Adrenal gland (tissue), 12 donors: ENCODE results near the gene PPFIA4. TPM values are rescaled to one million over a fixed set of nuclear protein-coding genes. Genes with fewer than 3 reads are reported as not detected.

Source experiments
- DNase-seq, 7 donors: peaks; one replicate each; pipeline ENCODE4 v3.0.0-alpha.2; 2019 to 2020
- H3K27ac ChIP-seq, 5 donors: fragments of 200-600 bp; sonication (generic) in 4 of 5; 1 replicate in 3 of 5; 2 replicates in 2 of 5; pipeline versions ENCODE4 v1.5.1 to v1.8.0; 2016 to 2020; ENCODE audit warnings: mild to moderate bottlenecking in 1 of 5
- H3K27me3 ChIP-seq: fragments of 200-600 bp; 2 replicates; pipeline ENCODE4 v1.8.0; 2021
- H3K36me3 ChIP-seq, 2 donors: fragments of 200-600 bp; replicated peaks in 1 of 2; 1 replicate in 1 of 2; 2 replicates in 1 of 2; pipeline versions ENCODE4 v1.5.1 to v1.8.0; 2018 to 2022
- H3K4me1 ChIP-seq, 2 donors: fragments of 200-600 bp; replicated peaks in 1 of 2; 1 replicate in 1 of 2; 2 replicates in 1 of 2; pipeline versions ENCODE4 v1.5.1 to v1.8.0; 2018 to 2021
- H3K4me3 ChIP-seq, 4 donors: fragments of 200-600 bp; sonication (generic) in 3 of 4; one replicate each; pipeline ENCODE4 v1.5.1; 2016 to 2018
- H3K9me3 ChIP-seq, 3 donors: fragments of 200-600 bp; sonication (generic) in 1 of 3; replicated peaks in 1 of 3; 1 replicate in 2 of 3; 2 replicates in 1 of 3; pipeline versions ENCODE4 v1.5.1 to v1.8.0; 2016 to 2021
- CTCF ChIP-seq, 6 experiments: fragments of 450-650 bp in 4 of 6; fragments of 200-600 bp in 2 of 6; sonication (generic) in 1 of 6; IDR thresholded peaks; 1 replicate in 5 of 6; 2 replicates in 1 of 6; pipeline versions ENCODE4 v1.5.1 to v1.8.0; 2016 to 2021; ENCODE audit warnings: antibody characterized with exemption in 6 of 6, mild to moderate bottlenecking in 2 of 6, moderate library complexity in 1 of 6
- POLR2A ChIP-seq, 2 donors: fragments of 450-650 bp; IDR thresholded peaks; one replicate each; pipeline ENCODE4 v1.6.1; 2017; ENCODE audit warnings: antibody characterized with exemption in 2 of 2, mild to moderate bottlenecking in 2 of 2, moderate library complexity in 1 of 2
- WGBS, 4 donors: extraction: QIAGEN DNeasy Blood & Tissue Kit in 2 of 4; methylation state at CpG; one replicate each; pipeline versions ENCODE4 v1.1.5 to v1.1.7; 2013 to 2017; 5-methylcytosine and 5-hydroxymethylcytosine counted together
- intact Hi-C, 2 donors: fragments of 100-400 bp; cut with DNase I; formaldehyde crosslinking; loops; one replicate each; pipeline versions ENCODE4 v1.14.1 to v1.15.0; 2022 to 2023
- polyA plus RNA-seq, 3 donors: library from polyadenylated mRNA; stranded (reverse); fragments of 200-250 nt in 2 of 3; fragments of 350-450 nt in 1 of 3; fragmentation: Illumina TruSeq in 1 of 3; extraction: RNeasy Lipid Tissue Mini Kit (QIAGEN cat#74804) in 1 of 3; gene quantifications; one replicate each; pipeline ENCODE4 v1.2.3, GENCODE V29; 2013 to 2014
- total RNA-seq, 9 donors: library from RNA; depleted of rRNA in 4 of 9; stranded (reverse); fragments of >200 nt in 4 of 9; fragments of 120-200 nt in 1 of 9; fragmentation: NEBNext Ultra II Directional in 1 of 9; extraction: Animal tissue kit (Norgen Biotek cat#: 25700) in 1 of 9; gene quantifications; one replicate each; pipeline versions ENCODE4 v1.1.0 to v1.2.4, GENCODE V29; 2013 to 2023
- donor health status: healthy with polysubstance abuse.
- donor health status: Bipolar disorder and iron deficiency.
- donor health status: DM: yes; HTN: yes; CAD: no.
- donor health status: DM: no; HTN: no; CAD: no.
- donor health status: DM: no; HTN: no; CAD: no.
- donor health status: DM: yes; HTN: yes; CAD: no.

The PPFIA4 gene
- total and polyA plus RNA-seq, 12 donors: 0.12 to 2.9 (median 0.48) TPM

- TF ChIP-seq POLR2A (IDR thresholded peaks at IDR 0.05) (no peak), CTCF (IDR thresholded peaks at IDR 0.05) (no peak)
- 64 to 92% (median 70%) methylated on average over 1 of the region's 1 CpG for WGBS, 4 donors
- Histone ChIP-seq H3K4me3 (no peak overlapping the region), H3K9me3 (peaks cover 0 to 9% (median 0%) of the 10 kb centered on the region in 3 donors), H3K27ac (no peak overlapping the region), H3K36me3 (no peaks in the 10 kb centered on the region), H3K27me3 (peaks cover 3% of the 10 kb centered on the region), H3K4me1 (no peaks in the 10 kb centered on the region)
- no peak for DNase-seq
- intact Hi-C loops: no loop called here
Measured at GRCh38 chr1:203097001-203097400, 70.7 kb downstream of the PPFIA4 start.

GRCh38 chr1:203098445-203098844 lies 72.2 kb downstream of the PPFIA4 start:
- DNase-seq: no peak
- 82 to 90% (median 86%) methylated on average over 1 of the region's 1 CpG for WGBS, 4 donors
- peaks cover 0 to 9% (median 0%) of the 10 kb centered on the region in 3 donors for H3K9me3 ChIP-seq

GRCh38 chr1:203098914-203099520 lies 72.7 kb downstream of the PPFIA4 start:
- H3K36me3 ChIP-seq: no peaks in the 10 kb centered on the region
- H3K9me3 ChIP-seq: peaks cover 0 to 9% (median 0%) of the 10 kb centered on the region in 3 donors
- no peak for DNase-seq
- no peak overlapping the region for H3K27ac ChIP-seq
- intact Hi-C loops: no loop called here
- no peak overlapping the region for H3K4me3 ChIP-seq
- TF ChIP-seq CTCF (IDR thresholded peaks at IDR 0.05) (no peak), POLR2A (IDR thresholded peaks at IDR 0.05) (no peak)
- peaks cover 3% of the 10 kb centered on the region for H3K27me3 ChIP-seq
- no peaks in the 10 kb centered on the region for H3K4me1 ChIP-seq
- 78 to 83% (median 81%) methylated on average over 8 of the region's 8 CpGs for WGBS, 4 donors

More at GRCh38 chr1:203098445-203098844, 72.2 kb downstream of the PPFIA4 start:
- Histone ChIP-seq H3K27me3 (peaks cover 3% of the 10 kb centered on the region), H3K36me3 (no peaks in the 10 kb centered on the region), H3K4me3 (no peak overlapping the region), H3K27ac (no peak overlapping the region), H3K4me1 (no peaks in the 10 kb centered on the region)
- intact Hi-C loops: no loop called here
- TF ChIP-seq CTCF (IDR thresholded peaks at IDR 0.05) (no peak), POLR2A (IDR thresholded peaks at IDR 0.05) (no peak)

GRCh38 chr1:203099805-203100515 lies 73.7 kb downstream of the PPFIA4 start:
- Histone ChIP-seq H3K9me3 (peaks cover 0 to 5% (median 0%) of the 10 kb centered on the region in 3 donors), H3K36me3 (no peaks in the 10 kb centered on the region)

More at GRCh38 chr1:203099805-203100515, 73.7 kb downstream of the PPFIA4 start:
- intact Hi-C loops: no loop called here
- DNase-seq: no peak
- Histone ChIP-seq H3K27ac (no peak overlapping the region), H3K27me3 (peaks cover 3% of the 10 kb centered on the region), H3K4me1 (no peaks in the 10 kb centered on the region), H3K4me3 (no peak overlapping the region)
- TF ChIP-seq POLR2A (IDR thresholded peaks at IDR 0.05) (no peak), CTCF (IDR thresholded peaks at IDR 0.05) (no peak)
- WGBS, 4 donors: 84 to 90% (median 86%) methylated on average over 7 of the region's 7 CpGs
